ENCODE results near the gene RBAK. TPM values are rescaled to one million over a fixed set of nuclear protein-coding genes. Genes with fewer than 3 reads are reported as not detected.
"Not testable (repeated sequence)": the region's sequence is repeated elsewhere in the genome, so short reads cannot be mapped to it uniquely, and the experiment has no call there.

Gene RBAK
- polyA plus RNA-seq, 3 donors: 0.74 to 3.3 (median 1.8) TPM

DNA sequence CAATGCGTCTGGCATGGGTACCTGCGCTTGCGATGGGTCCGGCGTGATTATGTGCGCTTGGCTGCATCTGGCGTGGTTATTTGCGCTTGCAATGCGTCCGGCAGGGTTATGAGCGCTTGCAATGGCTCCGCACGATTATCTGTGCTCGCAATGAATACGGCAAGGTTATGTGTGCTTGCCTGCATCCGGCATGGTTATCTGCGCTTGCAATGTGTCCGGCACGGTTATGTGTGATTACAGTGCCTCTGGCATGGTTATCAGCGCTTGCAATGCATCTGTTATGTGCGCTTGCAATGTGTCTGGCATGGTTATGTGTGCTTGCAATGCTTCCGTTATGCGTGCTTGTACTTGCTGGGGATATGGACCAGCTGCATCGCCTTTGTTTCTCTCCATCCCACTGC is 37.7 kb downstream of the RBAK start:
- Histone ChIP-seq H3K36me3 (replicated peaks in 1 of 2; ENCODE audit: control insufficient read depth in 1 of 2, insufficient read depth in 2 of 2, low read length in 2 of 2) (no peaks in the 10 kb centered on the region), H2AFZ (ENCODE audit: insufficient read depth, low read depth, low read length, poor library complexity, severe bottlenecking) (no peak overlapping the region), H4K20me1 (ENCODE audit: insufficient read depth, low read length) (no peaks in the 10 kb centered on the region), H3K9me3 (replicated peaks in 1 of 2; ENCODE audit: control insufficient read depth in 1 of 2, insufficient read depth in 1 of 2, low read length in 2 of 2) (no peaks in the 10 kb centered on the region), H3K4me2 (replicated peaks; ENCODE audit: extremely low read depth, low read length, poor library complexity, severe bottlenecking) (no peak overlapping the region), H3K4me1 (ENCODE audit: control insufficient read depth in 1 of 2, insufficient read depth in 2 of 2, low read length in 2 of 2) (peaks cover 0 to 5% of the 10 kb centered on the region in 2 donors), H3K4me3 (replicated peaks in 1 of 3; ENCODE audit: low read depth in 2 of 3, low read length in 3 of 3) (no peak overlapping the region), H3K9ac (ENCODE audit: insufficient read depth, low read length, poor library complexity, severe bottlenecking) (no peak overlapping the region), H3K79me2 (ENCODE audit: insufficient read depth, low read length) (no peaks in the 10 kb centered on the region), H3K27me3 (ENCODE audit: control insufficient read depth in 2 of 2, insufficient read depth in 2 of 2, low read length in 2 of 2) (no peaks in the 10 kb centered on the region), H3K27ac (ENCODE audit: low read depth in 1 of 2, low read length in 2 of 2) (no peak overlapping the region)
- WGBS (ENCODE audit: insufficient coverage): 93% methylated on average over 21 of the region's 24 CpGs
- no peak for DNase-seq
- Mint-ChIP-seq H3K27me3 (ENCODE audit: low read depth in 3 of 3) (peaks cover 28 to 32% (median 30%) of the 10 kb centered on the region in 3 donors), H3K4me3 (no peak overlapping the region), H3K4me1 (peaks cover 7% of the 10 kb centered on the region), H3K27ac (peak overlapping the region in 1 of 7 donors; percentile 38), H3K9me3 (peaks cover 0 to 6% (median 3%) of the 10 kb centered on the region in 7 donors), H3K36me3 (no peaks in the 10 kb centered on the region)
- TF ChIP-seq, protein P1, sequence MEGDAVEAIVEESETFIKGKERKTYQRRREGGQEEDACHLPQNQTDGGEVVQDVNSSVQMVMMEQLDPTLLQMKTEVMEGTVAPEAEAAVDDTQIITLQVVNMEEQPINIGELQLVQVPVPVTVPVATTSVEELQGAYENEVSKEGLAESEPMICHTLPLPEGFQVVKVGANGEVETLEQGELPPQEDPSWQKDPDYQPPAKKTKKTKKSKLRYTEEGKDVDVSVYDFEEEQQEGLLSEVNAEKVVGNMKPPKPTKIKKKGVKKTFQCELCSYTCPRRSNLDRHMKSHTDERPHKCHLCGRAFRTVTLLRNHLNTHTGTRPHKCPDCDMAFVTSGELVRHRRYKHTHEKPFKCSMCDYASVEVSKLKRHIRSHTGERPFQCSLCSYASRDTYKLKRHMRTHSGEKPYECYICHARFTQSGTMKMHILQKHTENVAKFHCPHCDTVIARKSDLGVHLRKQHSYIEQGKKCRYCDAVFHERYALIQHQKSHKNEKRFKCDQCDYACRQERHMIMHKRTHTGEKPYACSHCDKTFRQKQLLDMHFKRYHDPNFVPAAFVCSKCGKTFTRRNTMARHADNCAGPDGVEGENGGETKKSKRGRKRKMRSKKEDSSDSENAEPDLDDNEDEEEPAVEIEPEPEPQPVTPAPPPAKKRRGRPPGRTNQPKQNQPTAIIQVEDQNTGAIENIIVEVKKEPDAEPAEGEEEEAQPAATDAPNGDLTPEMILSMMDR (IDR thresholded peaks at IDR 0.05): no peak
- intact Hi-C loops (cut with micrococcal nuclease): no loop called here

DNA sequence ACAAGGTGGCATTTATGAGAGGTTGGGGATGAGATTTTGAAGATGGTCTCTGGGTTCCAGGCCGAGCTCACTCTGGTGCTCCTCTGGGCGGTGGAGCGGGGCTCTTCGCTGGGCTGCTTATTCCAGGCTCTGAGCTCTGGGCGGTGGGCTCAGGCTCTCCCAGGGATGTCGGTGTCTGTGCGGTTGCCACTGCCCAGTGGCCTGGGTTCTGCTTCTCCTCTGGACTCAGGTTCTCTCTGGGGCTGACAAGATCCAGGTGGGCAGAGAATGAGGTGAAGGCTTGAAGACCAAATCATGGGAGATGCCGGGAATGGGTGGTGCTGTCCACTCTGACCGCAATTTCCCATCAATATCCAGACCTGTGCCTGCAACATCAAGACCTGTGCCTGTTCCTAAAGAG is 40.6 kb downstream of the RBAK start:
- no peak overlapping the region for H3K9ac ChIP-seq (ENCODE audit: insufficient read depth, low read length, poor library complexity, severe bottlenecking)
- Mint-ChIP-seq H3K4me1 (peaks cover 10% of the 10 kb centered on the region), H3K27ac (no peak overlapping the region), H3K4me3 (peak overlapping the region in 1 of 2 donors; percentile 18), H3K27me3 (ENCODE audit: low read depth in 3 of 3) (peaks cover 22 to 24% (median 24%) of the 10 kb centered on the region in 3 donors), H3K9me3 (peaks cover 0 to 8% (median 2%) of the 10 kb centered on the region in 7 donors), H3K36me3 (no peaks in the 10 kb centered on the region)
- H3K27me3 ChIP-seq (ENCODE audit: control insufficient read depth in 2 of 2, insufficient read depth in 2 of 2, low read length in 2 of 2): no peaks in the 10 kb centered on the region
- TF ChIP-seq, protein P1 (IDR thresholded peaks at IDR 0.05): no peak
- no peaks in the 10 kb centered on the region for H3K9me3 ChIP-seq (replicated peaks in 1 of 2; ENCODE audit: control insufficient read depth in 1 of 2, insufficient read depth in 1 of 2, low read length in 2 of 2)
- H3K27ac ChIP-seq (ENCODE audit: low read depth in 1 of 2, low read length in 2 of 2): no peak overlapping the region
- intact Hi-C loops (cut with micrococcal nuclease): loop anchor here (5.0 kb wide), 1 partner anchor 114 kb away; no protein-coding TSS in a partner anchor
- H4K20me1 ChIP-seq (ENCODE audit: insufficient read depth, low read length): no peaks in the 10 kb centered on the region
- no peak for DNase-seq
- no peak overlapping the region for H3K4me2 ChIP-seq (replicated peaks; ENCODE audit: extremely low read depth, low read length, poor library complexity, severe bottlenecking)
- 89% methylated on average over 7 of the region's 9 CpGs for WGBS (ENCODE audit: insufficient coverage)
- no peaks in the 10 kb centered on the region for H3K36me3 ChIP-seq (replicated peaks in 1 of 2; ENCODE audit: control insufficient read depth in 1 of 2, insufficient read depth in 2 of 2, low read length in 2 of 2)
- H3K4me1 ChIP-seq (ENCODE audit: control insufficient read depth in 1 of 2, insufficient read depth in 2 of 2, low read length in 2 of 2): peaks cover 0 to 5% of the 10 kb centered on the region in 2 donors
- H2AFZ ChIP-seq (ENCODE audit: insufficient read depth, low read depth, low read length, poor library complexity, severe bottlenecking): no peak overlapping the region
- no peak overlapping the region for H3K4me3 ChIP-seq (replicated peaks in 1 of 3; ENCODE audit: low read depth in 2 of 3, low read length in 3 of 3)
- H3K79me2 ChIP-seq (ENCODE audit: insufficient read depth, low read length): no peaks in the 10 kb centered on the region

DNA sequence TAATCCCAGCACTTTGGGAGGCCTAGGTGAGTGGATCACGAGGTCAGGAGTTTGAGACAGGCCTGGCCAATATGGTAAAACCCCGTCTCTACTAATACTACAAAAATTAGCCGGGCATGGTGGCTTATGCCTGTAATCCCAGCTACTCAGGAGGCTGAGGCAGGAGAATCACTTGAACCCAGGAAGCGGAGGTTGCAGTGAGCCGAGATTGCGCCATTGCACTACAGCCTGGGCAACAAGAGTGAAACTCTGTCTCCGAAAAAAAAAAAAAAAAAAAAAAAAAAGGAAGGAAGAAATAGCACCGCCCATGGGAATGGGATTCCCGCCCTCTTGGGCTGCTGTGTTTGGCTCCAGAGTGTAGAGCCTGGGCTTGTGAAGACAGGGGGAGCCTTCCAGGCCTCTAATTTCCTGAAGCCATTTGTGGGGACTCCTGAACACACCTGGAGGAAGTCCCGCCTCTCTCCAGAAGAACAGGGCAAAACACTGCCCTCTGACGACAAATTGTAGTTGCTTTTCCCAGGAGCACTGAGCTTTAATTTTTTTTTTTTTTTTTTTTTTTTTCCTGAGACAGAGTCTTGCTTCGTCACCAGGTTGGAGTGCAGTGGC is 42.7 kb downstream of the RBAK start:
- intact Hi-C loops (cut with micrococcal nuclease): loop anchor here (5.0 kb wide), 1 partner anchor 116 kb away; no protein-coding TSS in a partner anchor
- not testable (repeated sequence) for H3K36me3 Mint-ChIP-seq

More for the DNA sequence above, 42.7 kb downstream of the RBAK start:
- H3K4me1 Mint-ChIP-seq; H3K36me3 ChIP-seq (replicated peaks in 1 of 2; ENCODE audit: control insufficient read depth in 1 of 2, insufficient read depth in 2 of 2, low read length in 2 of 2); H3K4me1 ChIP-seq (ENCODE audit: control insufficient read depth in 1 of 2, insufficient read depth in 2 of 2, low read length in 2 of 2); H3K9ac ChIP-seq (ENCODE audit: insufficient read depth, low read length, poor library complexity, severe bottlenecking); H3K27me3 ChIP-seq (ENCODE audit: control insufficient read depth in 2 of 2, insufficient read depth in 2 of 2, low read length in 2 of 2); H3K79me2 ChIP-seq (ENCODE audit: insufficient read depth, low read length); DNase-seq; H3K4me3 Mint-ChIP-seq; H3K9me3 ChIP-seq (replicated peaks in 1 of 2; ENCODE audit: control insufficient read depth in 1 of 2, insufficient read depth in 1 of 2, low read length in 2 of 2); H3K27ac Mint-ChIP-seq; H3K4me2 ChIP-seq (replicated peaks; ENCODE audit: extremely low read depth, low read length, poor library complexity, severe bottlenecking); H2AFZ ChIP-seq (ENCODE audit: insufficient read depth, low read depth, low read length, poor library complexity, severe bottlenecking); H3K27ac ChIP-seq (ENCODE audit: low read depth in 1 of 2, low read length in 2 of 2); H3K4me3 ChIP-seq (replicated peaks in 1 of 3; ENCODE audit: low read depth in 2 of 3, low read length in 3 of 3); H4K20me1 ChIP-seq (ENCODE audit: insufficient read depth, low read length): not testable (repeated sequence)
- Mint-ChIP-seq H3K27me3 (ENCODE audit: low read depth in 3 of 3) (peaks cover 16 to 20% (median 18%) of the 10 kb centered on the region in 3 donors), H3K9me3 (peaks cover 9 to 20% (median 14%) of the 10 kb centered on the region in 7 donors)
- 75% methylated on average over 2 of the region's 12 CpGs for WGBS (ENCODE audit: insufficient coverage)
